Stimulated activated naive CD8-positive, alpha-beta T cell treated with anti-CD3 and anti-CD28 coated beads, Interleukin-15, Interleukin-2, amounts not matched to agents 100 U/mL and 50 U/mL, for 24 hours (primary cell): Measurements from ENCODE around the gene KCNG2.

Experiments used
- ATAC-seq: fragments of 150-1000 bp; cut with Tn5 transposase; one replicate; pipeline ENCODE4 v1.10.0; 2021
- DNase-seq: peaks from one replicate; pipeline ENCODE4 v3.0.0; 2021

Gene KCNG2

GRCh38 chr18:79926715-79927606 is 129.2 kb downstream of the KCNG2 start:
- no peak for ATAC-seq
- DNase-seq, result no peak

- DNase-seq (no peak), ATAC-seq (no peak)
These were observed 130.1 kb downstream of the KCNG2 start for GRCh38 chr18:79927607-79928562.

- no peak for ATAC-seq
These were observed 130.8 kb downstream of the KCNG2 start for GRCh38 chr18:79928563-79928960.

GRCh38 chr18:79930020-79930642 is 132.4 kb downstream of the KCNG2 start:
- ATAC-seq (no peak), DNase-seq (no peak)

More at GRCh38 chr18:79928563-79928960, 130.8 kb downstream of the KCNG2 start:
- no peak for DNase-seq

- DNase-seq (no peak), ATAC-seq (no peak)
These were observed 133.7 kb downstream of the KCNG2 start for GRCh38 chr18:79931475-79931874.

GRCh38 chr18:79932907-79933306 is 135.2 kb downstream of the KCNG2 start:
- DNase-seq, result no peak
- no peak for ATAC-seq

GRCh38 chr18:79933765-79934164 is 136.0 kb downstream of the KCNG2 start:
- ATAC-seq, result no peak
- no peak for DNase-seq

GRCh38 chr18:79934311-79935097 is 136.8 kb downstream of the KCNG2 start:
- no peak for DNase-seq
- ATAC-seq, result no peak

GRCh38 chr18:79935098-79935480 is 137.4 kb downstream of the KCNG2 start:
- DNase-seq, result no peak
- no peak for ATAC-seq

GRCh38 chr18:79935499-79935898 is 137.8 kb downstream of the KCNG2 start:
- DNase-seq, result no peak
- no peak for ATAC-seq

GRCh38 chr18:79935925-79936324 is 138.2 kb downstream of the KCNG2 start:
- ATAC-seq (no peak), DNase-seq (no peak)

- DNase-seq (no peak), ATAC-seq (no peak)
These were observed 138.9 kb downstream of the KCNG2 start for GRCh38 chr18:79936641-79937040.

GRCh38 chr18:79937103-79937860 is 139.5 kb downstream of the KCNG2 start:
- ATAC-seq (no peak), DNase-seq (no peak)

- no peak for DNase-seq
- ATAC-seq, result no peak
These were observed 140.5 kb downstream of the KCNG2 start for GRCh38 chr18:79938196-79938595.

- ATAC-seq, result no peak
These were observed 141.4 kb downstream of the KCNG2 start for GRCh38 chr18:79939096-79939495.

GRCh38 chr18:79940126-79940813 is 142.5 kb downstream of the KCNG2 start:
- ATAC-seq, result no peak
- DNase-seq, result no peak

More at GRCh38 chr18:79939096-79939495, 141.4 kb downstream of the KCNG2 start:
- DNase-seq, result no peak

- ATAC-seq (no peak), DNase-seq (no peak)
These were observed 143.2 kb downstream of the KCNG2 start for GRCh38 chr18:79940814-79941472.

- DNase-seq (no peak), ATAC-seq (no peak)
These were observed 143.9 kb downstream of the KCNG2 start for GRCh38 chr18:79941473-79942119.

- ATAC-seq, result no peak
- DNase-seq, result no peak
These were observed 144.5 kb downstream of the KCNG2 start for GRCh38 chr18:79942211-79942610.
